Ectodermal cell (in vitro differentiated cells): Measurements from ENCODE around the gene ELF4.
"Not testable (repeated sequence)": the region's sequence is repeated elsewhere in the genome, so short reads cannot be mapped to it uniquely, and the experiment has no call there.

ENCODE experiments used
- H3K27ac ChIP-seq: 2 replicates; pipeline ENCODE4 v1.7.0; 2013; ENCODE audit warnings: mild to moderate bottlenecking, low read depth, low read length; ENCODE audit not compliant: insufficient read depth, poor library complexity, severe bottlenecking
- H3K27me3 ChIP-seq: 2 replicates; pipeline ENCODE4 v1.7.0; 2013; ENCODE audit warnings: mild to moderate bottlenecking, low read length; ENCODE audit not compliant: insufficient read depth, control insufficient read depth, poor library complexity, severe bottlenecking
- H3K36me3 ChIP-seq: one replicate; pipeline ENCODE4 v1.7.0; 2013; ENCODE audit warnings: low read length; ENCODE audit not compliant: control insufficient read depth, insufficient read depth
- H3K4me1 ChIP-seq: one replicate; pipeline ENCODE4 v1.7.0; 2013; ENCODE audit warnings: low read length; ENCODE audit not compliant: control insufficient read depth, insufficient read depth
- H3K4me3 ChIP-seq: 2 replicates; pipeline ENCODE4 v1.7.0; 2013; ENCODE audit warnings: low read depth, low read length, control low read depth; ENCODE audit not compliant: insufficient read depth
- H3K9me3 ChIP-seq: 2 replicates; pipeline ENCODE4 v1.7.0; 2013; ENCODE audit warnings: mild to moderate bottlenecking, low read length, moderate library complexity; ENCODE audit not compliant: control insufficient read depth
- whole genome bisulfite sequencing, 2 experiments: methylation state at CpG; one replicate each; pipeline ENCODE4 v1.1.7; 2013; ENCODE audit warnings: missing lambda C conversion rate in 2 of 2; 5-methylcytosine and 5-hydroxymethylcytosine counted together

The ELF4 gene

GRCh38 chrX:130115119-130115885 lies 5.0 kb upstream of the ELF4 start:
- peaks cover 30% of the 10 kb centered on the region for H3K27me3 ChIP-seq
- H3K9me3 ChIP-seq, H3K36me3 ChIP-seq, H3K4me1 ChIP-seq, H3K27ac ChIP-seq, H3K4me3 ChIP-seq: not testable (repeated sequence)
- WGBS, 2 experiments, result 91 to 93% methylated on average over 9 to 10 of the region's 10 CpGs

GRCh38 chrX:130114141-130114588 lies 3.9 kb upstream of the ELF4 start:
- Histone ChIP-seq H3K27ac (no peak overlapping the region), H3K27me3 (peaks cover 37% of the 10 kb centered on the region), H3K36me3 (no peaks in the 10 kb centered on the region), H3K4me3 (no peak overlapping the region), H3K4me1 (no peaks in the 10 kb centered on the region), H3K9me3 (no peaks in the 10 kb centered on the region)
- WGBS, 2 experiments, result 72 to 84% methylated on average over 9 of the region's 9 CpGs

- WGBS, 2 experiments, result 21% methylated on average over 43 of the region's 43 CpGs
- Histone ChIP-seq H3K9me3 (no peaks in the 10 kb centered on the region), H3K27me3 (peaks cover 43% of the 10 kb centered on the region), H3K27ac (no peak overlapping the region), H3K4me1 (peaks cover 3% of the 10 kb centered on the region), H3K4me3 (no peak overlapping the region), H3K36me3 (no peaks in the 10 kb centered on the region)
These were observed 1.2 kb upstream of the ELF4 start for GRCh38 chrX:130111220-130112154.

GRCh38 chrX:130109429-130110378 lies 593 bp downstream of the ELF4 start:
- Histone ChIP-seq H3K4me3 (peak overlapping the region; percentile 18), H3K9me3 (no peaks in the 10 kb centered on the region), H3K27ac (no peak overlapping the region), H3K4me1 (peaks cover 13% of the 10 kb centered on the region), H3K27me3 (peaks cover 43% of the 10 kb centered on the region), H3K36me3 (no peaks in the 10 kb centered on the region)
- WGBS, 2 experiments, result 6% methylated on average over 81 of the region's 81 CpGs

- Histone ChIP-seq H3K27ac (no peak overlapping the region), H3K9me3 (no peaks in the 10 kb centered on the region), H3K4me3 (no peak overlapping the region), H3K4me1 (peaks cover 13% of the 10 kb centered on the region), H3K27me3 (peaks cover 43% of the 10 kb centered on the region), H3K36me3 (no peaks in the 10 kb centered on the region)
- 58 to 64% methylated on average over 8 to 9 of the region's 9 CpGs for WGBS, 2 experiments
These were observed 1.5 kb downstream of the ELF4 start for GRCh38 chrX:130108647-130109428.

GRCh38 chrX:130106071-130106470 lies 4.2 kb downstream of the ELF4 start:
- WGBS, 2 experiments, result 17 to 44% methylated on average over 6 to 10 of the region's 10 CpGs
- Histone ChIP-seq H3K9me3 (no peaks in the 10 kb centered on the region), H3K27ac (no peak overlapping the region), H3K4me1 (peaks cover 13% of the 10 kb centered on the region), H3K27me3 (peaks cover 30% of the 10 kb centered on the region), H3K4me3 (no peak overlapping the region), H3K36me3 (no peaks in the 10 kb centered on the region)

- no peak overlapping the region for H3K4me3 ChIP-seq
- peaks cover 13% of the 10 kb centered on the region for H3K4me1 ChIP-seq
- peaks cover 22% of the 10 kb centered on the region for H3K27me3 ChIP-seq
- H3K27ac ChIP-seq, result no peak overlapping the region
- H3K36me3 ChIP-seq, result no peaks in the 10 kb centered on the region
- WGBS, 2 experiments, result 80 to 92% methylated on average over 1 to 3 of the region's 3 CpGs
- H3K9me3 ChIP-seq, result no peaks in the 10 kb centered on the region
These were observed 5.1 kb downstream of the ELF4 start for GRCh38 chrX:130105244-130105643.

GRCh38 chrX:130103605-130104004 lies 6.7 kb downstream of the ELF4 start:
- Histone ChIP-seq H3K36me3 (no peaks in the 10 kb centered on the region), H3K4me1 (peaks cover 10% of the 10 kb centered on the region), H3K4me3 (no peak overlapping the region), H3K9me3 (no peaks in the 10 kb centered on the region), H3K27me3 (peaks cover 6% of the 10 kb centered on the region), H3K27ac (no peak overlapping the region)
- WGBS, 2 experiments, result 23 to 32% methylated on average over 3 of the region's 3 CpGs

GRCh38 chrX:130100180-130100579 lies 10.1 kb downstream of the ELF4 start:
- no peak overlapping the region for H3K27ac ChIP-seq
- H3K36me3 ChIP-seq, result no peaks in the 10 kb centered on the region
- H3K9me3 ChIP-seq, result no peaks in the 10 kb centered on the region
- no peaks in the 10 kb centered on the region for H3K27me3 ChIP-seq
- H3K4me3 ChIP-seq, result no peak overlapping the region
- no peaks in the 10 kb centered on the region for H3K4me1 ChIP-seq
- WGBS, 2 experiments, result 93 to 96% methylated on average over 5 of the region's 5 CpGs
